ENCODE results near the gene MYB.
"Not testable (repeated sequence)": the region's sequence is repeated elsewhere in the genome, so short reads cannot be mapped to it uniquely, and the experiment has no call there.

Gene MYB

GRCh38 chr6:135225911-135226310 lies 44.8 kb downstream of the MYB start:
- no peak for DNase-seq

GRCh38 chr6:135226537-135226936 lies 45.4 kb downstream of the MYB start:
- DNase-seq = no peak

GRCh38 chr6:135227349-135227748 lies 46.2 kb downstream of the MYB start:
- DNase-seq = no peak

- DNase-seq = no peak
Measured at GRCh38 chr6:135227758-135228157, 46.6 kb downstream of the MYB start.

- no peak for DNase-seq
Measured at GRCh38 chr6:135228486-135228885, 47.4 kb downstream of the MYB start.

- DNase-seq = no peak
Measured at GRCh38 chr6:135229996-135230395, 48.9 kb downstream of the MYB start.

- no peak for DNase-seq
Measured at GRCh38 chr6:135230711-135231468, 49.8 kb downstream of the MYB start.

- DNase-seq = no peak
Measured at GRCh38 chr6:135231469-135231844, 50.3 kb downstream of the MYB start.

- no peak for DNase-seq
Measured at GRCh38 chr6:135233686-135234491, 52.8 kb downstream of the MYB start.

- no peak for DNase-seq
Measured at GRCh38 chr6:135234492-135234780, 53.3 kb downstream of the MYB start.

GRCh38 chr6:135235716-135236115 lies 54.6 kb downstream of the MYB start:
- no peak for DNase-seq

- DNase-seq = no peak
Measured at GRCh38 chr6:135236319-135236718, 55.2 kb downstream of the MYB start.

GRCh38 chr6:135236732-135237131 lies 55.6 kb downstream of the MYB start:
- DNase-seq = no peak

- DNase-seq = no peak
Measured at GRCh38 chr6:135240711-135241110, 59.6 kb downstream of the MYB start.

GRCh38 chr6:135243871-135244796 lies 63.0 kb downstream of the MYB start:
- no peak for DNase-seq

GRCh38 chr6:135244805-135245204 lies 63.7 kb downstream of the MYB start:
- DNase-seq = no peak

- not testable (repeated sequence) for DNase-seq
Measured at GRCh38 chr6:135246412-135247012, 65.4 kb downstream of the MYB start.

GRCh38 chr6:135250234-135250633 lies 69.1 kb downstream of the MYB start:
- DNase-seq = no peak

GRCh38 chr6:135250751-135251497 lies 69.8 kb downstream of the MYB start:
- no peak for DNase-seq

- DNase-seq = no peak
Measured at GRCh38 chr6:135251498-135252441, 70.7 kb downstream of the MYB start.

- DNase-seq = no peak
Measured at GRCh38 chr6:135254471-135254870, 73.4 kb downstream of the MYB start.
